T1000 (cell line): ENCODE results near the gene GJA9.

Experiments
- DNase-seq: peaks from one replicate; lab custom pipeline; 2025; ENCODE audit warnings: mixed read lengths; lab: John Stamatoyannopoulos, UW

GJA9 gene

DNA sequence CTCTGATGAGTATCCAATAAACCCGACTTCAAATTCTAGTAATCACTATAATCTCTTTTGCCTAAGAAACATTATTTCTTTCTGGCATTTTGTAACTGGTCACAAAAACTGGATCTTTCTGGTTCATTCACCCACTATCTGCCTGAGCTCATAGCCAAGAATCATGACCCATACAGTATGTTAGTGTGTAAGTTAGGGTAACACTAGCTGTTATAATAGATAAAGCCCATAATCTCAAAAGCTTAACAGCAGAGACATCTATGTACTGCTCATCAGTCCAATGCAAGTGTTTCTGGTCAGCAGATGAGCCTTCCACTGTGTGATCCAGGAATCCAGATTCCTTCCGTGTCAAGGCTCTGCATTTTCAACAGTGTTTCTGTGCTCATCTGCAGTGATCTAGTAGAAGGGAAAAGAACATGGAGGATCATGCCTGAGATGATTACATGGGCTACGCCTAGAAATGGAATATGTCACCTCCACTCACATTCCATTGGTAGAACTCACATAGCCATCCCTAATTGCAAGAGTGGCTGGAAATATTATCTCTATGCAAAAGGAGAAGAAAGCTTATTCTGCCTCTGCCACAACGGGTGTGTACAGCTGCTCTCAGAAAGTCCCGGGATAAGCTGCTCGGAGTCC is 49.5 kb downstream of the GJA9 start:
- DNase-seq, result no peak

DNA sequence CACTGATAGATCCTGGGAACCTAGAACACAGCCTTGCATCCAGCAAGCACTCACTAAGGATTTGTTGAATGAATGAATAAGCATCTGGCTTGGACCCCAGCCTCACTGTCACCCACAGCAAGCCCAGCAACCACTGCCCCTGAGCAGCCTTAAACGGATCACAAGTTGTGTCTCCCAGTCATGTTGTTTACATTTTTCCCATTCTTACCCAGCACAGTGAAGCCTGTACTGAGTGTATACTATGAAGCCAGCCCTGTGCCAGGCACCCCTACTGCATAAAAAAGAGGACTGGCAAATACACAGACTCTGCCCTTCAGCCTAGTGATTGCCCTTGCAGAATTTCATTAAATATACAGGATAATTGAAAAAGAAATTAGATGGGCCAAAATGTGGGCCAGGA is 52.0 kb downstream of the GJA9 start:
- DNase-seq, result no peak

- no peak for DNase-seq
Observed at GRCh38 chr1:38827318-38827717, 54.1 kb downstream of the GJA9 start.

DNA sequence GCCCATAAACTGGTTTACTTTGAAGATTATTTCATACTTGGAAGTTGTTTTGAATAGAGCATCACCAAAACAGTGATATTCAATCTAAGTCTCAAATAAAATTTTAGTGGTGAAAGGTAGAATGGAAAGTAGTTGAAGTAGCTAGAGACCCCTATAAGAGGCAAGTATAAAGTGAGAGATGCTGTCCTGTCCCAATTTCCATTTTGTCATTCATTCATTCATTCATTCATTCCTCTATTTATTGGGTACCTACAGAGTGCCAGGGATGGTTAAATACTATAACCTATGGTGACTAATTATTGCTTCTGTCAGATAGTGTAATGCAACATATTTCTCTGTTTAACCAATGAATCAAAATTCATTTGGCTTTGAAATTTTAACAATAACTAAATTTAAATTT is 54.5 kb downstream of the GJA9 start:
- no peak for DNase-seq

GRCh38 chr1:38826262-38826661 is 55.1 kb downstream of the GJA9 start:
- no peak for DNase-seq
